Medulla oblongata (tissue), 1 donor: Measurements from ENCODE around the gene LCN1.

ENCODE experiments used
- DNase-seq: peaks from one replicate; pipeline ENCODE4 v3.0.0-alpha.2; 2015; ENCODE audit errors: extremely low spot score

The LCN1 gene

GRCh38 chr9:135567311-135567710 is 46.1 kb downstream of the LCN1 start:
- DNase-seq, result no peak

DNA sequence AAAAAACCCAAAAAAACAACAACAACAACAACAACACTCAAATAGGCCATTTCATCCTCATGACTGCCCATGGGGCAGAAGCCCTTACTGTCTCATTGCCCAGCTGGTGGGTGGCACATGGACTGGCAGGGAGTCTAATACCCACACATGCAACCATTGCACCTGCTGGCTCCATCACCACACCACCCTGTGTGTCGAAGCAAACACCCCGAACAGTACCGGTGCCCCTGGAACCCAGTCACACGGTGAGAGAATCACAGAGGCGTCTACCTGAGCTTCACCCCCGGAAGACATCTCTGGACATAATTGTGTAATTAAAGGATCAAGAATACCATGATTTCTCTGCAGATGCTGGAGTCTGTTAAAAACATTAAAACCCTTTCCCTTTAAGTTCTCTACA is 46.8 kb downstream of the LCN1 start:
- DNase-seq, result no peak

- DNase-seq, result no peak
These were observed 49.2 kb downstream of the LCN1 start for GRCh38 chr9:135570456-135570855.

DNA sequence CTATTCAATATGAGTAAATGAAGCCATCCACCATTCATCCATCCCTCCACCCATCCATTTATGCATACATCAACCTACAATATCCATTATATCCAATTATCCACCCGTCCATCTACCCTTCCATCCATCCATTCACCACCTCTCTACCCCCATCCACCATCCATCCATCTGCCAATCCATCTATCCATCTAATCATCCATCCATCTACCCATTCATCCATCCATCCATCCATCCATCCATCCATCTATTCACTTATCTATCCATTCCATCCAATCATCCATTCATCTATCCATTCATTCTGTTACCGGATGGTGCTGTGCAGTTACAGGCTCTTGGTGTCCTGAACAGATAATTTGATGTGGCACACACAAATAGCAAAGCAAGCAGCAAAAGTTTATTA is 51.0 kb downstream of the LCN1 start:
- DNase-seq, result no peak

DNA sequence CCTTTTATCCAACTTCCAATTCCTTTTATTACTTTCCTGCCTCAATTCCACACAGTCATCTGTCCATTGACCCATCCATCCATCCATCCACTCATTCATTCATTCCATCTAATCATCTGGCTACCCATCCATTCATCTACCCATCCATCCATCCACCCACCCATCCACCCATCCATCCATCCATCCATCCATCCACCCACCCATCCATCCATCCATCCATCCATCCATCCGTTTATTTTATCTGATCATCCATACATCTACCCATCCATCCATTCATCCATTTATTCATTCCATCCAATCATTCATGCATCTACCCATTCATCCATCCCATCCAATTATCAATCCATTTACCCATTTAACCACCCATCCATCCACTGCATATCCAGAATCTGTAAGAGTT is 51.9 kb downstream of the LCN1 start:
- DNase-seq, result no peak

DNA sequence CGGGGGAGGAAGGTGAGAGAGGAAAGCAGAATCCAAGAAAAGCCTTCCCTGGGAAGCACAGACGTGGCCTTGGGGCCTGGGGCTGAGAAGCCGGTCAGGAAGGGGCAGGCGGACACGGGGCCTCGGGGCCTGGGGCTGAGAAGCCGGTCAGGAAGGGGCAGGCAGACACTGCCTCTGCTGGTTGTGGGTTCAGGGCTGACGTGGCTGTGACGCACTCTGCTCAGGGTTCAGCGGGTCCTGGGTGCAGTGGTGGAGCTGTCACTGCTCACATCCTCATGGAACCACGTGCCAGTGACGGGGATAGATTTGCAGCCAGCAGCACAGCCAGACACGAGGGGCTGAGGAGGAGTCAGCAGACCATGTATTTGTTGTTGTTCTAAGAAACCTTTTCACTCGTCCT is 53.1 kb downstream of the LCN1 start:
- no peak for DNase-seq

GRCh38 chr9:135574943-135575342 is 53.7 kb downstream of the LCN1 start:
- DNase-seq, result no peak
